GM10266 (cell line): ENCODE data around the gene LCN10.

Experiments
- DNase-seq: peaks from one replicate; pipeline ENCODE4 v3.0.0; 2012; ENCODE audit errors: extremely low spot score
- CTCF ChIP-seq: IDR thresholded peaks from 2 replicates; pipeline ENCODE4 v1.5.1; 2012; ENCODE audit warnings: mild to moderate bottlenecking, low read depth; ENCODE audit not compliant: control insufficient read depth, insufficient read depth; ENCODE audit errors: missing control alignments

LCN10 gene

GRCh38 chr9:136751244-136751643, 8.5 kb upstream of the LCN10 start:
- no peak for TF ChIP-seq CTCF
- no peak for DNase-seq

- DNase-seq: no peak
- TF ChIP-seq CTCF: no peak
These were observed 7.8 kb upstream of the LCN10 start for GRCh38 chr9:136750526-136750925.

GRCh38 chr9:136748666-136749611, 6.2 kb upstream of the LCN10 start:
- TF ChIP-seq CTCF: no peak
- DNase-seq: no peak

GRCh38 chr9:136748201-136748600, 5.5 kb upstream of the LCN10 start, which contains the start of gene LCN6:
LCN6 (minus strand) TSS chr9:136748525; CDS start chr9:136748483, 42 bp downstream.
- TF ChIP-seq CTCF: no peak
- no peak for DNase-seq

GRCh38 chr9:136747161-136748060, 4.7 kb upstream of the LCN10 start:
- TF ChIP-seq CTCF: no peak
- DNase-seq: no peak

- TF ChIP-seq CTCF: no peak
- no peak for DNase-seq
These were observed 3.9 kb upstream of the LCN10 start for GRCh38 chr9:136746621-136747020.

- TF ChIP-seq CTCF: no peak
- DNase-seq: no peak
These were observed 3.4 kb upstream of the LCN10 start for GRCh38 chr9:136746155-136746490.
